HEK293 (cell line): Measurements from ENCODE around the gene SLX9.
A peak's percentile ranks its signal among the peaks of the same experiment; 100 is the strongest.

Experiments
- CTCF ChIA-PET: fragments of 350-600 bp; formaldehyde crosslinking; extraction: SDS; loops from one replicate; lab custom pipeline; 2021; ENCODE audit warnings: antibody characterized with exemption; lab: Yijun Ruan, JAX
- POLR2A ChIA-PET: fragments of 300-600 bp; formaldehyde crosslinking; extraction: SDS; loops from one replicate; lab custom pipeline; 2020; ENCODE audit warnings: antibody characterized with exemption, inconsistent platforms; lab: Yijun Ruan, JAX
- H3K27ac ChIP-seq: fragments of 200-500 bp; sonication (Bioruptor generic); 2 replicates; pipeline ENCODE4 v1.5.1; 2014; ENCODE audit warnings: low read depth, low read length, control low read depth, inconsistent platforms; ENCODE audit errors: extremely low read depth
- H3K36me3 ChIP-seq, 2 experiments: fragments of 200-500 bp in 1 of 2; sonication (Bioruptor generic) in 1 of 2; 1 replicate in 1 of 2; 2 replicates in 1 of 2; pipeline ENCODE4 v1.5.1; 2014 to 2017; ENCODE audit warnings: inconsistent platforms in 2 of 2, low read length in 2 of 2; ENCODE audit not compliant: control insufficient read depth in 2 of 2, insufficient read depth in 1 of 2
- H3K4me1 ChIP-seq: fragments of 200-500 bp; sonication (Bioruptor generic); 2 replicates; pipeline ENCODE4 v1.5.1; 2014; ENCODE audit warnings: mild to moderate bottlenecking, low read length, inconsistent platforms; ENCODE audit not compliant: control insufficient read depth, insufficient read depth
- H3K4me3 ChIP-seq: 2 replicates; pipeline ENCODE4 v1.5.1; 2011; ENCODE audit warnings: low read depth, mild to moderate bottlenecking, control low read depth, low read length, moderate library complexity
- H3K9me3 ChIP-seq: fragments of 200-500 bp; sonication (Bioruptor generic); 2 replicates; pipeline ENCODE4 v1.5.1; 2014; ENCODE audit warnings: low read depth, low read length, inconsistent platforms; ENCODE audit not compliant: control insufficient read depth, insufficient read depth
- EGR2 ChIP-seq: fragments of 450-650 bp; formaldehyde crosslinking; IDR thresholded peaks from 2 replicates; pipeline ENCODE4 v1.5.1; 2016; ENCODE audit warnings: low read depth, missing biosample characterization, missing genetic modification characterization
- FEZF1 ChIP-seq: fragments of 450-650 bp; formaldehyde crosslinking; IDR thresholded peaks from 2 replicates; pipeline ENCODE4 v1.5.1; 2016; ENCODE audit warnings: missing biosample characterization, missing genetic modification characterization
- KLF1 ChIP-seq: fragments of 450-650 bp; formaldehyde crosslinking; IDR thresholded peaks from 2 replicates; pipeline ENCODE4 v1.5.1; 2016; ENCODE audit warnings: missing biosample characterization, missing genetic modification characterization
- KLF16 ChIP-seq: fragments of 450-650 bp; formaldehyde crosslinking; IDR thresholded peaks from 2 replicates; pipeline ENCODE4 v1.5.1; 2017; ENCODE audit warnings: missing biosample characterization, missing genetic modification characterization
- ZFHX2 ChIP-seq: fragments of 450-650 bp; formaldehyde crosslinking; conservative IDR thresholded peaks from 2 replicates; pipeline ENCODE4 v1.5.1; 2016; ENCODE audit warnings: missing biosample characterization, missing genetic modification characterization
- ZIC2 ChIP-seq: fragments of 450-650 bp; formaldehyde crosslinking; IDR thresholded peaks from 2 replicates; pipeline ENCODE4 v1.5.1; 2016; ENCODE audit warnings: missing biosample characterization, missing genetic modification characterization
- ZNF138 ChIP-seq: fragments of 450-650 bp; formaldehyde crosslinking; IDR thresholded peaks from 2 replicates; pipeline ENCODE4 v1.5.1; 2016; ENCODE audit warnings: missing biosample characterization, missing genetic modification characterization, borderline replicate concordance
- ZNF16 ChIP-seq: fragments of 450-650 bp; formaldehyde crosslinking; IDR thresholded peaks from 2 replicates; pipeline ENCODE4 v1.5.1; 2016; ENCODE audit warnings: low read depth, missing biosample characterization, missing genetic modification characterization
- ZNF324 ChIP-seq: fragments of 450-650 bp; formaldehyde crosslinking; IDR thresholded peaks from 2 replicates; pipeline ENCODE4 v1.5.1; 2016; ENCODE audit warnings: missing biosample characterization, missing genetic modification characterization
- ZNF514 ChIP-seq: fragments of 450-650 bp; formaldehyde crosslinking; IDR thresholded peaks from 2 replicates; pipeline ENCODE4 v1.5.1; 2016; ENCODE audit warnings: missing biosample characterization, missing genetic modification characterization
- ZNF521 ChIP-seq: fragments of 450-650 bp; formaldehyde crosslinking; IDR thresholded peaks from 2 replicates; pipeline ENCODE4 v1.5.1; 2017; ENCODE audit warnings: missing biosample characterization, mild to moderate bottlenecking, missing genetic modification characterization
- ZNF530 ChIP-seq: fragments of 450-650 bp; formaldehyde crosslinking; IDR thresholded peaks from 2 replicates; pipeline ENCODE4 v1.5.1; 2016; ENCODE audit warnings: low read depth, missing biosample characterization, missing genetic modification characterization
- ZNF560 ChIP-seq: fragments of 450-650 bp; formaldehyde crosslinking; IDR thresholded peaks from 2 replicates; pipeline ENCODE4 v1.5.1; 2017; ENCODE audit warnings: missing biosample characterization, missing genetic modification characterization, borderline replicate concordance
- TF ChIP-seq, protein P1 (sequence below): fragments of 450-650 bp; formaldehyde crosslinking; IDR thresholded peaks from 2 replicates; pipeline ENCODE4 v1.5.1; 2016; ENCODE audit warnings: missing biosample characterization, missing genetic modification characterization
- TF ChIP-seq, protein P2 (sequence below): fragments of 450-650 bp; formaldehyde crosslinking; IDR thresholded peaks from 2 replicates; pipeline ENCODE4 v1.5.1; 2016; ENCODE audit warnings: missing biosample characterization, missing genetic modification characterization

SLX9 gene

DNA sequence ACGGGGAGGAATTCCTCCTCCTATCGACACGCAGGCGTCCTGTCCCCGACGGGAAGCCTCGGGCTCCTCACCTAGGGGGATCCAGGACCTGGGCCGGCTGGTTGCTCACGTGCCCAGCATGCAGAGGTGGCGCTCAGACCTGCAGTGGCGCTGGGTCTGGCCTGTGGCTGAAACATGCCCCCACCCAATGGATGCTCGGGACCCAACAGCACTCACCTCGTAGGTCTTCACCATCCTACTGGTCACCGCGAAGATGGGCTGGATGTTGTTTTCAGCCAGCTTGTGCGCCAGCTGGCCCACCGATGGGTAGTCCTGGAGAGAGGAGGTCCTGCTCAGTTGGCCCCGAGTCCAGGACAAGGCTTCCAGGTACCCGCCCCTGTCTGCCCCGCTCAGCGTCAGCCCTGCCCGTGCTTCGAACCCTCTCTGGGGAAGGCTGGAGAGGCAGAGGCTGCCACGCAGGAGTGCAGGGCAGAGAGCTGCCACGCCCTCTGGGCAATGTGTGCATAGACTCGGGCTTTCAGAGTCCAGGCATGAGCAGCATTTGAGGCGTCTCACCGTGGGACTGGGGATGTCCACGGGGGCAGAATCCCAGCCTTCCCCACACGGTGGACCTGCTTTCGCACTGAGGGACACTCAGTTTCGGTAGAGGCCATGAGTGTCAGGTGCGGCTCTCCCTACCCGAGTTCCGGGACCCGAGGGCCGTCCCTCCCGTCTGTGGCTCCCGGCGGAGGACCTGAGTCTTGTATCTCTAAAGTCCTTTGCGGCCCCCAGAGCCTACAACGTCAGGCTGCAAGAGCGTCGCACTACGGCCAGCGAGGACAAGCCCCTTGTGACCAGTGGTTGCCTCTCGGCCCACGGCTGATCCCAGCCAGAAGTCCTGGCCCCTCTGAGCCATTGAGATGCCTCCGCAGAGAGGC is 40.7 kb upstream of the SLX9 start:
- POLR2A ChIA-PET, result no interaction called here
- TF ChIP-seq, protein P1, sequence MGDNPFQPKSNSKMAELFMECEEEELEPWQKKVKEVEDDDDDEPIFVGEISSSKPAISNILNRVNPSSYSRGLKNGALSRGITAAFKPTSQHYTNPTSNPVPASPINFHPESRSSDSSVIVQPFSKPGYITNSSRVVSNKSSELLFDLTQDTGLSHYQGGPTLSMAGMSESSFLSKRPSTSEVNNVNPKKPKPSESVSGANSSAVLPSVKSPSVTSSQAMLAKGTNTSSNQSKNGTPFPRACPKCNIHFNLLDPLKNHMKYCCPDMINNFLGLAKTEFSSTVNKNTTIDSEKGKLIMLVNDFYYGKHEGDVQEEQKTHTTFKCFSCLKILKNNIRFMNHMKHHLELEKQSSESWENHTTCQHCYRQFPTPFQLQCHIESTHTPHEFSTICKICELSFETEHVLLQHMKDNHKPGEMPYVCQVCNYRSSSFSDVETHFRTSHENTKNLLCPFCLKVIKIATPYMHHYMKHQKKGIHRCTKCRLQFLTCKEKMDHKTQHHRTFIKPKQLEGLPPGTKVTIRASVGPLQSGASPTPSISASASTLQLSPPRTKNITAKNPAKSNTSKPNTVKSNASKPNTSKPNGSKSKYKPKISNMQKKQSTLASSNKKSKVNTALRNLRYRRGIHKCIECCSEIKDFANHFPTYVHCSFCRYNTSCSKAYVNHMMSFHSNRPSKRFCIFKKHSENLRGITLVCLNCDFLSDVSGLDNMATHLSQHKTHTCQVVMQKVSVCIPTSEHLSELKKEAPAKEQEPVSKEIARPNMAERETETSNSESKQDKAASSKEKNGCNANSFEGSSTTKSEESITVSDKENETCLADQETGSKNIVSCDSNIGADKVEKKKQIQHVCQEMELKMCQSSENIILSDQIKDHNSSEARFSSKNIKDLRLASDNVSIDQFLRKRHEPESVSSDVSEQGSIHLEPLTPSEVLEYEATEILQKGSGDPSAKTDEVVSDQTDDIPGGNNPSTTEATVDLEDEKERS (tag by site-specific recombination), result no peak
- TF ChIP-seq ZNF16, result no peak
- TF ChIP-seq KLF16, result no peak
- no peak for TF ChIP-seq ZNF530
- TF ChIP-seq ZNF521 (tag by site-specific recombination), result no peak
- no peak for TF ChIP-seq FEZF1
- TF ChIP-seq ZNF324 (tag by site-specific recombination), result no peak
- TF ChIP-seq ZNF514 (tag by site-specific recombination), result no peak

DNA sequence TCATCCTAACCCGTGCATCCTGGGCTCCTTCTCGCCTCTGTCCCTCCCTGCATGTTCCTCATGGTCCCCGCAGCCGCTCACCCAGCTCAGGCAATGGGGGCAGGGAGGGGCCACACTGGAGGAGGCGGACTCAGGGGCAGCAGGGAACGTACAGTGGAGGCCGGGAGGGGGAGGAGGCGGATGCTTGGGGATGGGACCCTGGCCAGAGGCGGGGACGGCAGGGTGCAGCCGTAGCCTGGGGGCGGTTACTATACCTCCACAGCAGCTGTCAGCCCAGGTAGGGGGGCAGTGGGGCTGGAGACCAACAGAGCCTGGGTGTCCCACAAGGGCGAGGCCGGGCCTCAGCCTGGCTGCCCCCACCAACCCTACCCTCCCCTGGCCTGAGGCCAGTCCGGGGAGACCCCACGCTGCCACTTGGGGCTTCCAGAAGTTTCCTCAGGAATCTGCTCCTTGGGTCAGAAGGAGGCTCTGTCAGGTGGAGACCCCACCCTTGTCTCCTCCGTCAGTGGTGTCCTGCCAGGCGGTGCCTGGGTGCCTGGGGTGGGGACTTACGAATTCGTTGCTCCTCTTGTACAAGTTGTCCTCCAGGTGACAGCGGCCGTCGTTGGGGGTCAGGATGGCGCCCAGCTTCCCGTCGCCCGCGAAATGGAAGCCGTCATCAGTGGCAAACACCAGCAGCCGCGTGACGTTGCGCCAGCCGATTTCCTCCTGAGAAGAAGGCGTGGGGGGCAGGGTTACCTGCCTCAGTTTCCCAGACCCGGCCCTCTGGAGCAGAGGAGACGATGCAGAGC is 39.9 kb upstream of the SLX9 start:
- Histone ChIP-seq H3K4me1 (no peaks in the 10 kb centered on the region), H3K9me3 (no peaks in the 10 kb centered on the region), H3K36me3 (no peaks in the 10 kb centered on the region), H3K27ac (no peak overlapping the region), H3K4me3 (no peak overlapping the region)
- ChIA-PET CTCF (no interaction called here), POLR2A (interaction anchor here (0.5 kb wide), 1 partner anchor 8 kb away, joined by 3 read pairs; no protein-coding TSS in a partner anchor)
- TF ChIP-seq ZFHX2, result 0 out of 2 replicates have a peak, but pooled peaks have one; percentile 18
- no peak for TF ChIP-seq ZNF560
- TF ChIP-seq, protein P2, sequence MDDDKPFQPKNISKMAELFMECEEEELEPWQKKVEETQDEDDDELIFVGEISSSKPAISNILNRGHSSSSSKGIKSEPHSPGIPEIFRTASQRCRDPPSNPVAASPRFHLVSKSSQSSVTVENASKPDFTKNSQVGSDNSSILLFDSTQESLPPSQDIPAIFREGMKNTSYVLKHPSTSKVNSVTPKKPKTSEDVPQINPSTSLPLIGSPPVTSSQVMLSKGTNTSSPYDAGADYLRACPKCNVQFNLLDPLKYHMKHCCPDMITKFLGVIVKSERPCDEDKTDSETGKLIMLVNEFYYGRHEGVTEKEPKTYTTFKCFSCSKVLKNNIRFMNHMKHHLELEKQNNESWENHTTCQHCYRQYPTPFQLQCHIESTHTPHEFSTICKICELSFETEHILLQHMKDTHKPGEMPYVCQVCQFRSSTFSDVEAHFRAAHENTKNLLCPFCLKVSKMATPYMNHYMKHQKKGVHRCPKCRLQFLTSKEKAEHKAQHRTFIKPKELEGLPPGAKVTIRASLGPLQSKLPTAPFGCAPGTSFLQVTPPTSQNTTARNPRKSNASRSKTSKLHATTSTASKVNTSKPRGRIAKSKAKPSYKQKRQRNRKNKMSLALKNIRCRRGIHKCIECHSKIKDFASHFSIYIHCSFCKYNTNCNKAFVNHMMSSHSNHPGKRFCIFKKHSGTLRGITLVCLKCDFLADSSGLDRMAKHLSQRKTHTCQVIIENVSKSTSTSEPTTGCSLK (tag by site-specific recombination), result no peak
- 0 out of 2 replicates have a peak, but pooled peaks have one; percentile 6 for TF ChIP-seq ZIC2 (tag by site-specific recombination)

More for the DNA sequence above, 40.7 kb upstream of the SLX9 start:
- Histone ChIP-seq H3K4me3 (no peak overlapping the region), H3K27ac (no peak overlapping the region), H3K9me3 (no peaks in the 10 kb centered on the region), H3K4me1 (no peaks in the 10 kb centered on the region), H3K36me3 (no peaks in the 10 kb centered on the region)
- CTCF ChIA-PET, result no interaction called here

DNA sequence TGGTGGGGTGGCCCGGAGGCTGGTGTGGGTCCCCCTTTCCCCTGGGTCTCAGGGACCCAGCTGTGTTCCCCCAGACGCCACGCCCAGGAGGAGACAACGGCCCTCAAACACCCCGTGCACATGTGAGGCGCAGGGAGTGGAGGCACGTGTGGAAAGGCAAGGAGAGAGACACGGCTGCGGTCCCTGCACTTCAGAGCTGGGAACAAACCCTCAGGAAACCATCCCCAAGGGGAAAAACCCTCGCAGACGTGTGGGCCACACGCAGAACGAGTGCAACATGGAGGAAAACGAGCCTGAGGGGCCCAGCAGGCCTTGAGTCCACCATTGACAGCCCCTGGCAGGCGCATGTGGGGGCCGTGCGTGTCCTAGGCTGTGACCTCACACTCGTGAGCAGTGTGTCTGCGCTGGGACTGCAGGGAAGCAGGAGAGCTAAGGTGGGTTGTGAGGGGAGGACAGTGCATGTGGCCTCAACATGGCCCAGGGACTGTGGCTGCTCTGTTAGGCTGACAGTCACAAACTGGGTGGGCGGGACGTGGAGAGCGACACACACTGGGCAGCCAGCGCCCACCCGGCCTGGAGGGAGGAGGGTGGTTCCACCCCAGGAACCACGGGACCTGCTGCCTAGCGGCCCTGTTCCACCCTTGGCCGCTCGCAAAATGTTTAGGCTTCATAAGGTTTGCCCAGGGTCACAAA is 39.1 kb upstream of the SLX9 start:
- no peaks in the 10 kb centered on the region for H3K4me1 ChIP-seq
- H3K9me3 ChIP-seq, result no peaks in the 10 kb centered on the region
- no peaks in the 10 kb centered on the region for H3K36me3 ChIP-seq
- CTCF ChIA-PET, result no interaction called here
- TF ChIP-seq KLF1 (tag by site-specific recombination) (peak; percentile 79), ZNF138 (no peak), ZFHX2 (peak; percentile 28; the same call in 1 of the 2 replicates), EGR2 (tag by site-specific recombination) (peak; percentile 48; the same call in 1 of the 2 replicates)
- H3K4me3 ChIP-seq, result no peak overlapping the region
- no peak overlapping the region for H3K27ac ChIP-seq
- POLR2A ChIA-PET, result interaction anchor here (0.5 kb wide), 1 partner anchor 9 kb away, joined by 3 read pairs; no protein-coding TSS in a partner anchor
